GM21367 (cell line): Measurements from ENCODE around the gene MEGF11.

Source experiments
- ATAC-seq: cut with Tn5 transposase; IDR thresholded peaks from one replicate; pipeline ENCODE4 v1.9.1; 2021; ENCODE audit not compliant: unreplicated experiment

The MEGF11 gene

DNA sequence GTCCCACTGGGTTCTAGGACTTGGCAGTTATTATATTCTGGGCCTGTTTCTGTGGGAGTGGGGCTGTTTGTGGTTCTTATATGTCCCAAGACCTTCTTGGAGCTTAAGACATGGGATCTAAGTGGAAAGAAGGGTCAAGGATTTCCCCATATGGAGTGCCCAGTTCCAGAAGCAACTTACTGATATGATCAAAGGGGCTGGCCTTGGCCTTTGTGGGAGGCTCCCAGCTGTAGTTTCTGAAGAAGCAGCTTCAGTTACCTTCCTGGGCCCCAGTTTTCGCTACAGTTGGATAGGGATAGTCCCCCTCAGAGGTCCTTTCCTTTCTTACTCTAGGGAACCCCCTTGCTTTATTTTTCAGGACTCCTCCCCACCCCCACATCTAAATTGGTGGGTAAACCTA is 328.2 kb downstream of the MEGF11 start:
- ATAC-seq = no peak

DNA sequence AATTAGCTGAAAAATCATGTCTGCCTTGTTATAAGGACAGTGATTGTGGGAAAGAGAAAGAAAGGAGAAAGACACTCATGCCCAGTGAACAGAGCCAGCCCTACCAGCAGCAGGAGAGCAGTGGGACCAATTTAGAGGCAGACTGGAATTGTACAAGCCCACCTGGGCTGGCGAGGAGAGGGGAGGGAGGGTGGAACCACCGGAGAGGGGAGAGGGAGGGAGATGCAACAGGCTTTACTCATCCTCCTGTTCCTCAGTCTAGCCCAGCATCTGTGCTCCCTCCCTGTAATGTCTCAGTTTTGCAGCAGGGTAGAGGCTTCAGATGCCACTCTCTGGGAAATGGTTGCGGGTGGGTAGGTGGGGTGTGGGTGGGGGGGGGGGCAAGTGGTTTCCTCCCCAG is 329.5 kb downstream of the MEGF11 start:
- no peak for ATAC-seq

DNA sequence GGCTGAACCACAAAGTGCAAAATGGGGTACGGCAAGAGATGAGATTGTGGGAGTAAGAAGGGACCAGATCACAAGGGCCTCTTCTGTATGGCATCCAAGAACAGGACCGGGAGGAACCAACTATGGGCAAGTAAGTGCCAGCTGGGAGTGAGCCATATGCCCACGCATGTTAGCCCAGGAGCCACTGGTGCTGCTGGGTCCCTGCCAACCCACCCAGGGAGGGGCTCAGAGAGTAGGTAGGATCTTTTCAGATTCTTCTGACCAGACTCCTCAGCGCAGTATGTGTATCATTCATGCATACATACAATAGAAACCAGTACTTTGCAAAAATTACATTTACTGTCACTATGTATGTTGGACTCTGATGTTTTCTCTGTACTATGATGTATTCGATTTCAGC is 330.3 kb downstream of the MEGF11 start:
- ATAC-seq = no peak

DNA sequence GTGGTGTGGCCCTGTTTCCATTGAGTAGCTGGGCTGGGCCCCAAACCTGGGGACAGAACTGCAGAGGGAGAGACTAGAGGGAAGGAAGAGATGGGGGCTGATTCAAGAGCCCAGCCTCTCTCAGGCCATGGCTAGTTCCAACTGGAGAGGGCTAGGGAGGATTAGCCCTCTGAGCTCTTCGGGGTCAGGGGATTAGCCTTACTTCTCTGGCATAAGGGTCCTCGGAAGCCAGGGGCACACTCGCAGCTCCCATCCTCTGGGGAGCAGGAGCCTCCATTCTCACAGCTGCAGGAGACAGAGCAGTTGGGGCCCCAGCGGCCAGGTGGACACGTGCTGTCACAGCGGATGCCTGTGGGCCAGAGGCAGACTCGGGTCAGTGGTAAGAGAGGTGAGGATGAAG is 330.9 kb downstream of the MEGF11 start:
- no peak for ATAC-seq

DNA sequence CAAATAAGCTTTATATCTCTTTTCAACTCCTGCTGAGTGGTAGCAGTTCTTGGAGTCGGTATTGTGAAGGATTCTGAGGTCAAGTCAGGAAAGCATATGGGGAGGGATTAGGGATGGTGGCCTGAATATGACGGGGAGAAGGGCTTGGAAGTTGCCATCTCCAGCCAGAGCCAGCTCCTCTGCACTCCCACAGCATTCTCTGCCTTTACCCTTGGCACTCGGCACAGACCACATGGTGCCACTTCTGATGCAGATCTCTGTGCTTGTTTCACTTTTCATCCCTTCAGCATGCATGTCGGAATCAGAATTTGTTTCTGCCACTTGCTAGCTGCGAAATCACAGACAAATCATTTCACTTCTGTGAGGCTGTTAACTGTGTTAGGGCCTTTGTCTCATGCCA is 331.8 kb downstream of the MEGF11 start:
- ATAC-seq = no peak

DNA sequence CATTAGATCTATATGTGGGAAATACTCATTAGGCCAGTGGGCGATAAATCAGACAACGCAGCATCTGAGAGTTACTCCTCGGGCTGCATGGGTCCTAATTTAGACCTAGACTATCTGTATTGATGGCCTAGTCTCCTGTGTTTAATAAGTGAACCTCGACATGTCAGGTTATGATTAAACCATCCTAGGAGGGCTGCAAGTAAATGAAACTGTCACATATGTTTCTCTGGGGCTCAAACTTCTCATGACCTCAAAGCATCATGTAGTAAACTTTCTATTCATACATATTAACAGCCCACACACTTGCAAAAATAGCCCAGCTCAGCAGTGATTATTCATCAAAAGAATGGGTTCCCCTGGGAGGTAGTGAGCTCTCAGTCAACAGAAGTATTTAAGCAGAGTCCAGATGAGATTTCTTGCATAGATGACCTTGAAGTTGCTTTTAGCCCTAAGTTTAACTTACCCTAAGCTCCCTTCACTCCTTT is 332.7 kb downstream of the MEGF11 start:
- ATAC-seq = no peak

DNA sequence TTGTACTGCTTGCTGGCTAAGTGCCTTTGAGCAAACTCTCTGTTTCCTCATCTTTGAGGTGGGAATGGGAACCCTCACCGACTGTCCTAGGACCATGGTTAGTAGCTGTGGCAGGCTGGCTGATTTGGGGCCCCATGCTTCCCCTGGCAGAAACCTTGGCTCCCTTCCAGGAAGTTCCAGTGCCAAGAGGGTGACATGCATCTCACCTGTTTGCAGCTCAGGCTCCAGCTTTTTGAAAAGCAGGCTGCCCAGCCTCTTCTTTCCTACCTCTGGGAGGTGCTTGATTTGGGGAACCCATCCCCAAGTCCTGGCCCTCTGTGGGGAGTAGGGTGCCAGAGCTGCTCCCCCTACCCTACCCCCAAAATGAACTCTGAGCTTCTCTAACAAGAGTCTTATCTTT is 333.4 kb downstream of the MEGF11 start:
- ATAC-seq = no peak

DNA sequence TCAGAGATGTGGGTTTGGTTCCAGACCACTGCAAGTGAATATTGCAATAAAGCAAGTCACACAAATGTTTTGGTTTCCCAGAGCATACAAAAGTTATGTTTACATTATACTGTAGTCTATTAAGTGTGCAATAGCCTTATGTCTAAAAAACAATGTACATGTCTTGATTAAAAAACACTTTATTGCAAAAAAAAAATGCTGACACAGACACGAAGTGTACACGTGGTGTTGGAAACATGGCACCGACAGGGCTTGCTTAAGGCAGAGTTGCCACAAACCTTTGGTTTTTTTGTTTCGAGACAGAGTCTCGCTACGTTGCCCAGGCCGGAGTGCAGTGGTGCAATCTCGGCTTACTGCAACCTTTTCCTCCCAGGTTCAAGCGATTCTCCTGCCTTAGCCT is 334.2 kb downstream of the MEGF11 start:
- no peak for ATAC-seq

DNA sequence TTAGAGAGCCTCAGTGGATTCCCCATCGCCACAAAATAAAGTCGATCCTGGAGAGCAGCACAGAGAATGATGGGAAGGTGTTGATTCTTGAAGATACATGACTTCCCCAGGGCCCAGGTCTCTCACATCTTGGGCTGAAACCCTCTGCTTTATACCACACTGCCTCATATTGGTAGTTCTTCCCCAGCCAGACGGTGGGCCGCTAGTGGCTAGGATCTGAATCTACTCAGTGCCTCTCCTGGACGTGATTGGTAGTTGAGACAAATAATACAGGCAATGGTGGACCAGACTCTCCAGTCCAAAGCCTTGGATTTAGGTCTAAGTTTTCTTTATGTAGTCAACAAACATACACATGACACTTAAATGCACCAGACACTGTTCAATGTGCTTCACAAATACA is 334.6 kb downstream of the MEGF11 start:
- no peak for ATAC-seq

DNA sequence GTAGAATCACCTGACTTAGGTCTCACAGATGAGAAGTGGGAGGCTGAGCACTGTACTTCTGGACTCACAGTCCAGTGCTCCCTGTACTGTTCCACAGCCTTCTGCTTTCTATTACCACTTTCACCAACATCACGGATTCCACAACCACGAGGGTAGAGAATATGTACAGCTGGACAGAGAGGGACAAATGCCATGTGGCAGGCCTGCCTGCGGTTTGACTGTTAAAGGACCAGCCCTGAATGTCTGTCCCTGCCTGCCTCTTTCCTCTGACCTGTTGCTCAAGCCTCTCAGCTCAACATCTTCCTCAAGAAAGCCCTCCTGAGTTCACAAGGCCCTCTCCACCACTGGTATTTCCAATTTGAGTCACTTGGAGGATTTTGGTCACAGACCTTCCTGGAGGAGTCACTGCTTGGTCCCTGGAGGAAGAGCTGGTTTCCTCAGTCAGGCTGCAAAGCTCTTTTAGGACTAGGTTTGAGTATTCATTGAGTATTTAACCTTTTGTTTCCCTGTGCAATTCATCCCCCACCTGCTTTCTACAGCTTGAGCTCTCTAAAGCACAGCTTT is 335.1 kb downstream of the MEGF11 start:
- ATAC-seq = no peak

DNA sequence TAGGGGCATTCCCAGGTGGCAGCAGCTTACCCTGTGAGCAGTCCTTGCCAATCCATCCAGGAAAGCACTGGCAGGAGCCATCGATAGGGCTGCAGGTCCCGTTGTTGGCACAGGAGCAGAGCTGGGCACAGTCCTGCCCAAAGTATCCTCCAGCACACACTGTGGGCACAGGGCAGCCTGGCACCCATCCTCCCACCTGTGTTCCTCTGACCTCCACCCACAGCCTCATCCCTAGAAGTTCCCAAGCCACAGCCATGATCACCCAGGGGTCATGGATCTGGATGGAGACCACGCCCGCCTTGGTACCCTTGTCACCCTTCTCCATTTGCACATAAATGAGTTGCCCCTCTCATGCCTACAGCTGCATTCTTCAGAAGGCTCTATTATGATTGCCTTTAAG is 335.6 kb downstream of the MEGF11 start:
- ATAC-seq = no peak

DNA sequence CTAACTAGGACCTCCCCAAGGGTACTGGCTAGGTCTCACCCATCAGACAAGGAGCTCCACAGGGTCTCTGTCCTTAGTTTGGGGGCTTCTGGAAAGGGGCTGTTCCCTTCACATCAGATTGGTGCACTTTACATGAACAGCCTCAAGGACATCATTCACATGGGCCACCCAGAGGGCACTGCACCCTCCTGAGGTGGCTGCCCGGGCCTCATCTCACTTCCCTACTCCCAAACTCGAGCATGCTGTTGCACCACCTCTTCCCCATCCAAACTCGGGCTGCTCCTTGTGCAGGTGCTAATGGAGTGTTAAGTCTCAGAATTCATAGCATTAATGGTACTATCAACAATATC is 336.2 kb downstream of the MEGF11 start:
- no peak for ATAC-seq

DNA sequence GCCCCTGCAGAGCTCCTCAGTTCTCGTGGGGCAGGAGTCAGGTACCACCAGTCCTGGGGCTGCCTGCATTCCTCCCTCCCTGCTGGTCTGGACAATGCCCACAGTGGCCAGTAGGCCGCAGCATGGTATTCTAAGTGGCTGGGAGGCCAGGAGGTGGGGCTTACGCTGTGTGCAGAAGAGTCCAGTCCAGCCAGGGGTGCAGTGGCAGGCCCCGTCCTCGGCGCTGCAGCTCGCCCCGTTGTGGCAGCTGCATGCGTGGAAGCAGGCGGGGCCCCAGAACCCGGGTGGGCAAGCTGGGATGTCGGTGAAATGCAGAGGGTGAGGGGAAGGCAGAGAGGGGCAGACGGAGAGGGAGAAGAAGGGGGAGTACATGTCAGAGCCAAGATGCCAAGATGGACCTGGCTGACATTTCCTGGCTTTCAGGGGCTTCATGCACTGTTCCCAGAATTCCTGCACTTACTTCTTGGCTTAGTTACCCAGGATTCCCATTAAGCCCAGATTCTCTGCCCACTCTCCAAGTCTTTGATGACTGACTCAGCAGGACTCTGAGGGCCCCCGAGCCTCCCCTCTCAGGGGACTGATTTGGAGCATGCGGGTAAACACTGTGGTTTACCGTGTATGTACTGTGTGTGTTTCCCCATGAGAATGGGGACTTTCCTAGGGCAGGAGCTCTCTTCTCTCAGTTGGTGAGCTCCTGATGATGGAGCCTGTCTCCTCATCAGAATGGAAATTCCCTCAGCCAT is 336.7 kb downstream of the MEGF11 start:
- ATAC-seq = no peak

DNA sequence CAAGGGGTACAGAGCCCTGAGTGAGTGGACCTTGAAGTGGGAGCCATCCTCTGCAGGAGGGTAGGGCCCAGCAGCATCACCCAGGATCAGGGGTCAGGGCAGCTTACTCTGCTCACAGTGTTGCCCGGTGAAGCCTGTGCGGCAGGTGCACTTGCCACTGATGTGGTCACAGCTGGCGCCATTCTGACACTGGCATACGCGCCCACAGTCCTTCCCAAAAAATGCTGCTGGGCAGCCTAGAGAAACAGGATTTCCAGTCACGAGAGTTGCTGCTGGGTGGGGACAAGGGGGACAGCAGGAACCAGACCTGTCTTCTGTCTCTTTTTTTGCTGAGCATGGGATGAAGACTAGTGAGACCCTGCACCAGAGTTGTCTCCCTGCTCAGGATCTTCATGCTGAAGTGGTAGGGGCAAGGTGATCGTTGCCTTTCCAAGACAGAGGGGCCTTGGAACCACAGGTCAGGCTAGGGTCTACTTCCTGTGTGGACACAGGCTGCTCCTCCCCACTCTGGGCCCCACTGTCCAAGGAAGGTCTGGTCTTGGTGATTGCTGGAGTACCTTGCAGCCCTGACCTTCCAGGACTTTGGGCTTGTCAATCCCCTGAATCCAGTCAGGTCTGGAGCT is 337.4 kb downstream of the MEGF11 start:
- ATAC-seq = no peak

DNA sequence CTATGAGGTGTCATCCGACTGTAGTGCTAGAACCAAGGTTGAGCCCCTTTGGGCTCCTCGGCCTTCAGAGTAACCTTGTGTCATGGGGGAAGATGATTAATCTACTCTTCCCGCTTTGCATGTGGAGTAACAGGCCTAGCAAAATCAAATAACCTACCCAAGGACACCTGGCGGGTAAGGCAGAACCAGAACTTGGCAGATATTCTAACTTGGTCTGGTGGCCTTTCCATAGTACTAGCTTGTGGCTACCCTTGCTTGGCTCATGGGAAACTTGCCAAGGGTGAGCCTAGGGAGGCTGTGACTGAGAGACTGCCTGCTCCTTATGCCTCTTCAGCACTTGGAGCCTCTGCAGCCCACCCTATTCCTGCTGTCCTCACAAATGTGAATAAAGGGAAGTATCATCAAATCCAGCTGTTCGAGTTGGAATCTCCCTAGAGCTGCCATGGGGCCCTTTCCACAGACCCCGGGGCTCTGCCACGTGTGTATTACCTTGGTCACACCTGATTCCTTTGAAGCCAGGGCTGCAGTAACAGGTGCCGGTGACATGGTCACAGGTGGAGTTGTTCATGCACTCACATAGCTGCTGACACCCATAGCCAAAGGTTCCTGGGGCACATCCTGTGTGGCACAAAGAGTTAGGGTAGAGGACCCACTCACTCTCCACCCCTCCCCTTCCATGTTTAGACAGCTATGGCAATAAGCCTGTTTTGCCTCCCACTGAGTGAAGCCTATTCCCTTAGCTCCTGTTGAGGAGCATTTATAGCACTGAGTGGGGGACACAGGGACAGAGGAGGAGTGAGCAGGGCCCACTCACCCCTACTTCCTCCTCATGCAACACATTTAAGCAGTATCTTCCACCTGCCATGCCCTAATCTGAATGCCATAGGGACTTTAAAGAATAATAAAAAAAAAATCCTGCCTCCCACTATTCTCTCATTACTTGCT is 338.3 kb downstream of the MEGF11 start:
- ATAC-seq = no peak

DNA sequence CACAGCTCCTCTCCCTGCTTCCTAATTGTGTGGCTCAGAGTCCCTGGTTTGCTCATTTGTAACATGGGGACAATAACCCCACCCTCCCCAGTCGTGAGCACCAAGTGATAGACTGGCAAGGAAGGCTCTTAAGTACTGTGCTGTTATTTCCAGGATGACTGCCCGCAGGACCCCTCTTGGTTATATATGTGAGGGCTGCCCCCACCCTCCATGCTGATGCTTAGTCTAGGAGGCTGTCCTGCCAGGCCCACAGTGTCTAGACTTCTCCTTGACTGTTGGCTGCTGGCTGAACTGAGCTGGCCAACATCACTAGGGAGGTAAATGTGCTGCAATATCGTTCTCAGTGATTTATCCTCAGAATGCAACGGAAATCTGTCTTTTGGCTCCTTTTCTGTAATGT is 339.2 kb downstream of the MEGF11 start:
- ATAC-seq = no peak

DNA sequence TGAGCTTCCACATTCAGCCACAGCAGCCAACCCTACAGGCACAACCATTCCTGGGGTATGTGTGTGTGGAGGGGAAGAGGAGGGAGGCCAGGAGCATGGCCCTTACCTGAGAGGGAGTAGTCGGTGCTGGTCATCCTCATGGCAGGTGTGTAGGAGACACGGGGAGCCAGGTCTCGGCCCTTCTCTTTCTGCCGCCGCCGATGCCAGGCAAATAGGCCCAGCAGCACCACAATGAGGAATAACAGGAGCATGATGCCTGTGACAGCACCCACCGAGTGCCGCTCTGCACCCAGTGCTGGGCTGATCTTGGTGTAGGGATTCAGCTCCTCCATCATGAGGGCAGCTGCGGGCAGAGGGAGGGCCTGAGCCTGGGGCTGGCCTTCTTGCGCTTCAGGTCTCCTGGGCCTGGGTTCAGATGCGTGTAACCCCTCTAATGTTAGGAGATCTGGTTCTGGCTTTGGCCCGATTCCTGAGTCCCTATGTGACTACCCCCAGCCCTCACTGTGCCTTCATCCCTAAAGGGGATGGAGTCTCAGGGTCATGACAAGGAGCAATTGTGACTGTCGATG is 339.8 kb downstream of the MEGF11 start:
- no peak for ATAC-seq

DNA sequence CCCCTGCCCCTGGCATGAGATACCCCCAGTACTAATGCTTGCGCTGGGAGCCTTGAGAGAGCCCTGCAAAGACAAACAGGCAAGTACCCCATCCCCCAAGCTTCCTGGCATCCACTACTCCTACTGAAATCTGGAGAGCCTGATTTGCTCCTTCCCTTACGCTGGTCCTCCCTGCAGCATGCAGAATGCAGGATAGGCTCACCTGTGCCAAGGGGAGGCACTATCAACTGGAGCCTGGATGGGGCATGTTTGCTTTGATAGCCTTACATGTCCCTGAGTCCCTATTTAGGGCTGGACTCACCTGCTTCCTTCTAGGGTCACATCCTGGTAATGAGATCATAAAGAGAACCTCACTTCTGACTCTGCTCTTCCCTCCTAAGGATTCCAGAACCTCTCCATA is 341.3 kb downstream of the MEGF11 start:
- ATAC-seq = no peak

DNA sequence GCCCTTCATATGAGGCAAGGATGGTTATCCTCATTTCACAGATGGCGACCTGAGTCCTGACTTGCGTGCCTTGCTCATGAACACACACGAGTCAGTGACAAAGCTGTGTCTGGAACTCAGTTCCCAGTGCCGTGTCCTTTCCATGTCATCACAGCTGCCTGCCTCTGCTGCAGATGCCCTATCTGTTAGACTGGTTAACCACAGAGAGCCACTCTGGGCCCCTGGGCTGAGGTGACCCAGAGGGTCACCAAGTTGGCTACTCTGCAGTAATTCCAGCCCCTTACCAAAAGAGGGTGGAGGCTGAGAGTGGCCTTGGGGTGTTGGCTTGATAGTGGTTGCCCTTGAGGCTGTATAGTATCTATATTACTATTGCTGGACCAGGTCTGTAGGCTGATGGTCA is 343.2 kb downstream of the MEGF11 start:
- ATAC-seq = no peak

DNA sequence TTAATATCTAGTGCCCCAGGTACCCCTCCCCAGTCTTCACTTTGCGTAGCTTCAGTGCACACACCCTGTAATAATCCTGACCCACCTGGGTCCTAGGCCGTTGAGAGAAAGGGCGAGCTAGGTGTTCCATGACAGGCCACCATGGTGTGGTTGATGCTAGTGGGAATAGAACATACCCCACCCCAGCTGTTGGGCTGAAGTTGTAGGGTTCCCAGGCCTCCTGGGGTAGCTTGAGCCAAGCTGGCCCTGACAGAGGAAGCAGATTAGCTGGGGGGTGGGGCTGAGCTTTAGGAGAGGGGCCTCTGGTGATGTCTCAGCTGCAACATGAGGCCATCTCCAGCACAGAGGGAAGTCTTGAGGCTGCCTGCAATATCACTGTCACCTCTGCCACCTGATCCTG is 343.7 kb downstream of the MEGF11 start:
- no peak for ATAC-seq

DNA sequence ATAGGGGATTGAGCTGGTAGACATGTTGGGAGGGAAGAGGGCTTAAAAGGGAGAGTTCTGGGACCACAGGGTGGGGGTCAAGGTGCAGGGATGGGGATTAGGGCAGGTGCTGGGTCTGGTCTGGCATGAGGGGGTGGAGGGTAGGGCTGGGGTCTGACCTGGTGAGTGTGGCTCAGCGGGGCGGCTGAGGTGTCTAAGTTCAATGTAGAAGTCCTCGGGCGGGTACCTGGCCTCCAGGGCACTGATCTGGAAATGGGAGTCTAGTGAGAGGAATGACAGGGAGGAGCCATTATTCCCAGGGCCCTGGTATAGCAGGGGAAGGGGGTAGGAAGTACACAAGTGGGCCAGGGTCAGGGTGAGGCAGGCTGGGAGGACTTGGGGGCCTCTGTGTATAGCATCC is 344.7 kb downstream of the MEGF11 start:
- no peak for ATAC-seq
